Progenitor cell of endocrine pancreas (in vitro differentiated cells): ENCODE data around the gene NTRK2. TPM values are rescaled to one million over a fixed set of nuclear protein-coding genes. Genes with fewer than 3 reads are reported as not detected.
A peak's percentile ranks its signal among the peaks of the same experiment; 100 is the strongest.

Source experiments
- DNase-seq: peaks from one replicate; pipeline ENCODE4 v3.0.0; 2021; ENCODE audit warnings: low spot score; ENCODE audit not compliant: unreplicated experiment
- H3K27ac Mint-ChIP-seq: 2 replicates; pipeline ENCODE4 v1.8.0; 2021; ENCODE audit warnings: mild to moderate bottlenecking, moderate library complexity, mixed read lengths
- H3K27me3 Mint-ChIP-seq: 2 replicates; pipeline ENCODE4 v1.8.0; 2021; ENCODE audit warnings: mixed read lengths
- H3K36me3 Mint-ChIP-seq: 2 replicates; pipeline ENCODE4 v1.8.0; 2022; ENCODE audit warnings: mixed read lengths; ENCODE audit not compliant: insufficient read depth
- H3K4me1 Mint-ChIP-seq: 2 replicates; pipeline ENCODE4 v1.8.0; 2021; ENCODE audit warnings: low read depth, mixed read lengths
- H3K4me3 Mint-ChIP-seq: 2 replicates; pipeline ENCODE4 v1.8.0; 2021; ENCODE audit warnings: low read depth, mild to moderate bottlenecking, moderate library complexity, mixed read lengths
- H3K9me3 Mint-ChIP-seq: 2 replicates; pipeline ENCODE4 v1.8.0; 2021; ENCODE audit warnings: low read depth, mixed read lengths
- total RNA-seq: library from RNA; stranded (reverse); gene quantifications from 2 replicates; pipeline ENCODE4 v1.2.1, GENCODE V29; 2021
- TF ChIP-seq, protein P1 (sequence below): fragments of 200-600 bp; sonication (generic); IDR thresholded peaks from one replicate; pipeline ENCODE4 v1.5.0; 2021; ENCODE audit warnings: antibody characterized with exemption, mild to moderate bottlenecking; ENCODE audit not compliant: unreplicated experiment

Gene NTRK2
- total RNA-seq, 1 donor from 2014 or later = 4.7 TPM

DNA sequence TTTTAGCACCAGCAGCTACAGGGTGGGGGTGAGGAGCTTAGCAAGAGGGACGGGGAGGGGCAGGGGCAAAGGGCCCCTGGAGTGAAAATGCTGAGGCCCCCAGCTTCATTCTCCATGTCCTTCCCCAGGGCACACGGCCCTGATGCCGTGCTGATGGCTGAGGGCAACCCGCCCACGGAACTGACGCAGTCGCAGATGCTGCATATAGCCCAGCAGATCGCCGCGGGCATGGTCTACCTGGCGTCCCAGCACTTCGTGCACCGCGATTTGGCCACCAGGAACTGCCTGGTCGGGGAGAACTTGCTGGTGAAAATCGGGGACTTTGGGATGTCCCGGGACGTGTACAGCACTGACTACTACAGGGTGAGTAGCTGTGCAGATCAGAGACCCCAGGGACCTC, 285.6 kb downstream of the NTRK2 start:
- peaks cover 4% of the 10 kb centered on the region for H3K4me1 Mint-ChIP-seq
- no peaks in the 10 kb centered on the region for H3K36me3 Mint-ChIP-seq
- no peak overlapping the region for H3K27ac Mint-ChIP-seq
- TF ChIP-seq, protein P1, sequence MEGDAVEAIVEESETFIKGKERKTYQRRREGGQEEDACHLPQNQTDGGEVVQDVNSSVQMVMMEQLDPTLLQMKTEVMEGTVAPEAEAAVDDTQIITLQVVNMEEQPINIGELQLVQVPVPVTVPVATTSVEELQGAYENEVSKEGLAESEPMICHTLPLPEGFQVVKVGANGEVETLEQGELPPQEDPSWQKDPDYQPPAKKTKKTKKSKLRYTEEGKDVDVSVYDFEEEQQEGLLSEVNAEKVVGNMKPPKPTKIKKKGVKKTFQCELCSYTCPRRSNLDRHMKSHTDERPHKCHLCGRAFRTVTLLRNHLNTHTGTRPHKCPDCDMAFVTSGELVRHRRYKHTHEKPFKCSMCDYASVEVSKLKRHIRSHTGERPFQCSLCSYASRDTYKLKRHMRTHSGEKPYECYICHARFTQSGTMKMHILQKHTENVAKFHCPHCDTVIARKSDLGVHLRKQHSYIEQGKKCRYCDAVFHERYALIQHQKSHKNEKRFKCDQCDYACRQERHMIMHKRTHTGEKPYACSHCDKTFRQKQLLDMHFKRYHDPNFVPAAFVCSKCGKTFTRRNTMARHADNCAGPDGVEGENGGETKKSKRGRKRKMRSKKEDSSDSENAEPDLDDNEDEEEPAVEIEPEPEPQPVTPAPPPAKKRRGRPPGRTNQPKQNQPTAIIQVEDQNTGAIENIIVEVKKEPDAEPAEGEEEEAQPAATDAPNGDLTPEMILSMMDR = no peak
- H3K27me3 Mint-ChIP-seq = peaks cover 20% of the 10 kb centered on the region
- DNase-seq = no peak
- peaks cover 4% of the 10 kb centered on the region for H3K9me3 Mint-ChIP-seq
- no peak overlapping the region for H3K4me3 Mint-ChIP-seq

DNA sequence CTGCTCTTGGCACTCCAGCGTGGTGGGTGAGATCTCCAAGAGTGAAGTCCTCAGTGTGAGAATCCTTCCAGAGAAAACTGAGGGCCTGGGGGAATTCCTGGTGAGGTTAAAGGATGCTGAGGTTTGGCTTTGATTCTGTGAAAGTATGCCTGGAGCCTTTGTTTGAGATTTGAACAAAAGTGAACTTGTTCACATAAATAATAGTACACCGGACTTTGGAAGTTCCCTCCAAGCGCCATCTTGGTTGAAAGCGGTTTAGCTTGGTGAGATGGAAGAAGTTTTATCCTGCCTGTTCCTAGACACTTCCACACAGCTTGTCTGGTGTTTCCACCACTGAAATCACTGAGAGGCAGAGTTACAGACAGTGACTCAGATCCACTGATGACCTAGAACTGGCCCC, 286.4 kb downstream of the NTRK2 start:
- Mint-ChIP-seq H3K27ac (no peak overlapping the region), H3K4me1 (peaks cover 4% of the 10 kb centered on the region), H3K36me3 (no peaks in the 10 kb centered on the region), H3K27me3 (peaks cover 19% of the 10 kb centered on the region), H3K4me3 (no peak overlapping the region), H3K9me3 (peaks cover 4% of the 10 kb centered on the region)
- TF ChIP-seq, protein P1 = no peak
- no peak for DNase-seq

DNA sequence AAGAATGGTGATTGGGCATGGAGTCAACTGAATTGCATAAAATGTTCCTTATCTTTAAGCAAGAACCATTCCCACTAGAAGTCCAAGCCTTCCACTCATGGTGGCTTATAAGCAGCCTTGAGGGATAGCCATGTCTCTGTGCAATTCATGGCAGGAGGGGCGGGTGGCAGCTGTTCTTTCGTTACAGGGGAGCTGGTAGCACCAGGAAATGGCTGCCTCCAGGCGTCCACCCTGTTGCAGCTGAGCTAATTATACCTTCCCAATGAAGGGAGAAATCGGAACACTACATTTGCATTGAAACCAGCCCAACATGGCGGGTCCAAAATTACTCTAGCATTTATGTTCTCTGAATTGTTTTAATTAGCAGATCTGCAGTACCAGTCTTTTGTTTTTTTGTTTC, 289.8 kb downstream of the NTRK2 start:
- TF ChIP-seq, protein P1 = no peak
- H3K27me3 Mint-ChIP-seq = peaks cover 9% of the 10 kb centered on the region
- H3K4me1 Mint-ChIP-seq = no peaks in the 10 kb centered on the region
- no peak overlapping the region for H3K27ac Mint-ChIP-seq
- H3K9me3 Mint-ChIP-seq = peaks cover 4% of the 10 kb centered on the region
- no peaks in the 10 kb centered on the region for H3K36me3 Mint-ChIP-seq
- no peak for DNase-seq
- no peak overlapping the region for H3K4me3 Mint-ChIP-seq

DNA sequence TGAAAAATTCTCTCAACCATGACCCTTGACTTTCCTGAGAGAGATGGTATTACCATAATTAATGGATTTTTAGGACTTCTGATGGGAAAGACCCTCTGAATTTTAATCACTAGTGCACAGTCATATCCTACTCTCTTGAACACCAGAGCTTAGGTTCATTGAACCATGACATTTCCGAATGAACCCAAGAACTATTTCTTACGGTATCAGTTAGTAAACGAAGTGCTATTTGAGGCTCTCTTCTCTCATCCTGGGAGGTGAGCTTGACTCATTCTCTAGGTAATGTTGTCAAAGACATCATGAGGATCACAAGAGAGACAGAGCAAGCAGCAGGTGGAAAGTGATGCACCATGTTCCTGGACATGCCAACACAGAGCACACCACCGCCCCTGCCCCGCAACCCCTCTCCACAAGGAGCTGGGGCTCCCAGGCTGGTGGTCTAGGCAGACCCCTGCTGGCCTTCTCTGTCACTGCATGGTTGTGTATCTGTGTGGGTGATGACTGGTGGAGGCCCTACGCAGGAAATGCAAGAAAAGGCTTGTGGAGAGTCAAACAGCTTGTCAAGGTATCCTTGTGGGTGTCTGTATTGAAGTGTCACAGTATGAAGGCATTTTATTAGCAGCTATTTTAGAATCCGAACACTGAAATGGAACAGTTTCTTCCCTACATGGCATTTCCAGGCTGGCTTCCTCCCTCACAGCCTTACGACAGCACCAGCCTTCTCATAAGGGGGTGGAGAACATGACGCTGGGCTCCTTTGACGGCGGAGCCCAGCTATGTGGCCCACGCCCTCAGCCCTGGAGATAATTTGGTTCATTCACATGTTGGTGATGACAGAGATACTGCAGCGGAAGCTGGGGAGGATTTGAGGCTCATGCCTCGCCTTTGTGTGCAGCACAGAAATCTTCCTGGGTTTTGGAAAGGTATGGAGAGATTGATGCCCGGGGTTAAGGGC, 297.6 kb downstream of the NTRK2 start:
- H3K4me1 Mint-ChIP-seq = no peaks in the 10 kb centered on the region
- H3K27ac Mint-ChIP-seq = no peak overlapping the region
- TF ChIP-seq, protein P1 = peak; percentile 47

DNA sequence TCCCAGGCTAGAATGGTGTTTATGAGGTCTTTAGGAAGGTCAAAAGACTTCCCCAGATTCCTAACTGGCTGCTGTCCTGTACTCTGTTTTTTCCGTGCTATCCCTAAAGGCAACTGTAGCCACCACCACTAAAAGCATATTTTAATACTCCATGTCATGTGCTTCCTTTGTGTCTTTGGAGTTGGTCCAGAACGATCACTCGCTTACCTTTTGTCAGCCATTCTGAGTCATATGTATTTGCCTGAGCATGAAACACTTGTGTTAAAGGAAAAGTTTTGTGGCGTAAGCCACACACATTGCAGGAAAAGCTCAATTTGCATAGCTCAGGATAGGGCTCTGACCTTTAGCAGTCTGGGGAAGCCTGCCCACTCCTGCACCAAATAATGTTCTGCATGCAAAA, 299.6 kb downstream of the NTRK2 start:
- H3K9me3 Mint-ChIP-seq = no peaks in the 10 kb centered on the region
- H3K27ac Mint-ChIP-seq = no peak overlapping the region
- no peak for DNase-seq
- no peak overlapping the region for H3K4me3 Mint-ChIP-seq
- H3K27me3 Mint-ChIP-seq = peaks cover 8% of the 10 kb centered on the region
- H3K36me3 Mint-ChIP-seq = no peaks in the 10 kb centered on the region
- H3K4me1 Mint-ChIP-seq = no peaks in the 10 kb centered on the region
- TF ChIP-seq, protein P1 = no peak

More for the DNA sequence above, 297.6 kb downstream of the NTRK2 start:
- no peaks in the 10 kb centered on the region for H3K9me3 Mint-ChIP-seq
- no peak for DNase-seq
- H3K27me3 Mint-ChIP-seq = peaks cover 8% of the 10 kb centered on the region
- H3K4me3 Mint-ChIP-seq = no peak overlapping the region
- H3K36me3 Mint-ChIP-seq = no peaks in the 10 kb centered on the region
